OCI-LY1 (cell line): Measurements from ENCODE around the gene NCAPD3.

Experiments used
- H2AFZ ChIP-seq: fragments of 200-600 bp; sonication (generic), shearing (Covaris generic); 2 replicates; pipeline ENCODE4 v1.6.0; 2014; ENCODE audit warnings: antibody characterized with exemption, mild to moderate bottlenecking, low read length
- H3F3A ChIP-seq: fragments of 200-600 bp; sonication (generic), shearing (Covaris generic); 2 replicates; pipeline ENCODE4 v1.6.0; 2014; ENCODE audit warnings: mild to moderate bottlenecking, antibody characterized with exemption, low read length, moderate library complexity; ENCODE audit not compliant: insufficient read depth
- H3K27ac ChIP-seq: fragments of 200-600 bp; sonication (generic); 2 replicates; pipeline ENCODE4 v1.5.1; 2014; ENCODE audit warnings: low read length, mixed run types, mild to moderate bottlenecking, low read depth; ENCODE audit not compliant: poor library complexity, severe bottlenecking
- H3K27me3 ChIP-seq: fragments of 200-600 bp; sonication (generic); 2 replicates; pipeline ENCODE4 v1.6.0; 2014; ENCODE audit warnings: antibody characterized with exemption, mild to moderate bottlenecking, low read length, moderate library complexity; ENCODE audit not compliant: insufficient read depth
- H3K36me3 ChIP-seq: fragments of 200-600 bp; sonication (generic); 2 replicates; pipeline ENCODE4 v1.6.1; 2014; ENCODE audit warnings: mild to moderate bottlenecking, antibody characterized with exemption, low read length, moderate library complexity, mixed read lengths; ENCODE audit not compliant: insufficient read depth
- H3K4me1 ChIP-seq: fragments of 200-600 bp; sonication (generic); 2 replicates; pipeline ENCODE4 v1.5.1; 2014; ENCODE audit warnings: mild to moderate bottlenecking, low read length, moderate library complexity; ENCODE audit not compliant: insufficient read depth, severe bottlenecking
- H3K4me2 ChIP-seq: fragments of 200-600 bp; sonication (generic), shearing (Covaris generic); 2 replicates; pipeline ENCODE4 v1.6.1; 2014; ENCODE audit warnings: low read length
- H3K4me3 ChIP-seq: fragments of 200-600 bp; sonication (generic); 2 replicates; pipeline ENCODE4 v1.5.1; 2014; ENCODE audit warnings: low read length, low read depth, mild to moderate bottlenecking, mixed read lengths; ENCODE audit not compliant: poor library complexity, severe bottlenecking
- H3K79me2 ChIP-seq: fragments of 200-600 bp; shearing (Covaris generic); 2 replicates; pipeline ENCODE4 v1.6.1; 2016; ENCODE audit warnings: mixed run types, low read length, mixed read lengths; ENCODE audit not compliant: insufficient read depth
- H3K9ac ChIP-seq: fragments of 200-600 bp; sonication (generic), shearing (Covaris generic); 2 replicates; pipeline ENCODE4 v1.6.1; 2014; ENCODE audit warnings: mild to moderate bottlenecking, low read length, mixed read lengths
- H3K9me2 ChIP-seq: fragments of 200-600 bp; sonication (generic), shearing (Covaris generic); 2 replicates; pipeline ENCODE4 v1.6.1; 2014; ENCODE audit warnings: low read depth, mild to moderate bottlenecking, low read length, mixed read lengths
- H3K9me3 ChIP-seq: fragments of 200-600 bp; shearing (Covaris generic); 2 replicates; pipeline ENCODE4 v1.6.1; 2014; ENCODE audit warnings: low read length, mixed read lengths
- H4K20me1 ChIP-seq: fragments of 200-600 bp; sonication (generic), shearing (Covaris generic); 2 replicates; pipeline ENCODE4 v1.6.0; 2016; ENCODE audit warnings: mild to moderate bottlenecking, low read length; ENCODE audit not compliant: insufficient read depth
- CTCF ChIP-seq: fragments of 200-600 bp; sonication (generic), shearing (Covaris generic); IDR thresholded peaks from 2 replicates; pipeline ENCODE4 v1.5.1; 2017; ENCODE audit warnings: mild to moderate bottlenecking, antibody characterized with exemption, low read length, moderate library complexity, mixed read lengths
- EZH2 ChIP-seq: fragments of 200-600 bp; sonication (generic), shearing (Covaris generic); IDR thresholded peaks from 2 replicates; pipeline ENCODE4 v1.8.0; 2017; ENCODE audit warnings: borderline replicate concordance, mixed run types, mild to moderate bottlenecking, antibody characterized with exemption, low read length, moderate library complexity, mixed read lengths

NCAPD3 gene

GRCh38 chr11:134139873-134140331 is 83.9 kb downstream of the NCAPD3 start:
- no peaks in the 10 kb centered on the region for H3K9me2 ChIP-seq
- no peaks in the 10 kb centered on the region for H3K79me2 ChIP-seq
- TF ChIP-seq CTCF (peak; percentile 58; the same call in 1 of the 2 replicates), EZH2 (no peak)
- no peak overlapping the region for H2AFZ ChIP-seq
- H4K20me1 ChIP-seq: no peaks in the 10 kb centered on the region
- no peak overlapping the region for H3K27ac ChIP-seq
- no peaks in the 10 kb centered on the region for H3K9me3 ChIP-seq
- no peaks in the 10 kb centered on the region for H3F3A ChIP-seq
- H3K27me3 ChIP-seq: no peaks in the 10 kb centered on the region
- H3K4me2 ChIP-seq: no peak overlapping the region
- no peak overlapping the region for H3K4me3 ChIP-seq
- no peak overlapping the region for H3K9ac ChIP-seq
- H3K36me3 ChIP-seq: no peaks in the 10 kb centered on the region
- no peaks in the 10 kb centered on the region for H3K4me1 ChIP-seq

DNA sequence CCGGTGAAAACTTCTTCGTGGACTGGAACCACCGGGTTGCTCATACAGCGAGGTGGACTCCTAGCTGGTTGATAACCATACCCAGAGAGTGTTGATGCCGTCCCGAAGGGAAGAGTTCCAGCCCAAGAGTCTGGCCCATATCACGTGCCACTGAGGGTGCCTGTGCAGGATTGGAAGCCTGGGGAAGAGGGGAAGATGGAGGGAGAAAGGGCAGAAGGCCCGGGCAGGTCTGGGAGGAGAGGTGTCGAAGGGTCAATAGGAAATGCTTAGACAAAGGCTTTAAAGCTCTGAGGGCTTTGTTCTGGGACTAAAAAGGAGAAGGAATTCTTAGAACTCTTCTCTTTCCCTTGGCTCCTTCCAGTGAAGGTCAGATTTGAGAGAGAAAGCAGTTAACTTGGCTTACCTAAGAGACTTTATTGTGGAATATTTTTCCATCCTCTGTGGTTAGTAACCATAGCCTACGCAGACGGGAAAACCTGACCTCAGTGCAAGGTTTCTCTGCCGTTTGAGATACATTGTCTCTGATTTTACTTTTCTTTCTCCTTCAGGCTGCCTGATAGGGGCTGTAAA is 84.4 kb downstream of the NCAPD3 start:
- no peaks in the 10 kb centered on the region for H3K4me1 ChIP-seq
- TF ChIP-seq CTCF: no peak
- no peak for TF ChIP-seq EZH2
- no peak overlapping the region for H3K9ac ChIP-seq
- no peak overlapping the region for H2AFZ ChIP-seq
- no peaks in the 10 kb centered on the region for H3K27me3 ChIP-seq
- H3K36me3 ChIP-seq: no peaks in the 10 kb centered on the region
- H3K9me2 ChIP-seq: no peaks in the 10 kb centered on the region
- no peaks in the 10 kb centered on the region for H3K79me2 ChIP-seq
- no peak overlapping the region for H3K27ac ChIP-seq
- H4K20me1 ChIP-seq: no peaks in the 10 kb centered on the region
- no peaks in the 10 kb centered on the region for H3K9me3 ChIP-seq
- H3K4me2 ChIP-seq: no peak overlapping the region
- H3K4me3 ChIP-seq: no peak overlapping the region
- H3F3A ChIP-seq: no peaks in the 10 kb centered on the region

GRCh38 chr11:134138376-134138775 is 85.4 kb downstream of the NCAPD3 start:
- H3K4me3 ChIP-seq: no peak overlapping the region
- H2AFZ ChIP-seq: no peak overlapping the region
- no peaks in the 10 kb centered on the region for H3K36me3 ChIP-seq
- no peak overlapping the region for H3K27ac ChIP-seq
- no peaks in the 10 kb centered on the region for H3K4me1 ChIP-seq
- H3K9ac ChIP-seq: no peak overlapping the region
- no peaks in the 10 kb centered on the region for H3K9me2 ChIP-seq
- no peak for TF ChIP-seq EZH2
- no peak for TF ChIP-seq CTCF
- H3K9me3 ChIP-seq: no peaks in the 10 kb centered on the region
- H3K27me3 ChIP-seq: no peaks in the 10 kb centered on the region
- no peak overlapping the region for H3K4me2 ChIP-seq
- H3K79me2 ChIP-seq: no peaks in the 10 kb centered on the region
- no peaks in the 10 kb centered on the region for H3F3A ChIP-seq
- H4K20me1 ChIP-seq: no peaks in the 10 kb centered on the region
